Mammary epithelial cell (primary cell): ENCODE data around the gene TMEM163.

Experiments used
- CTCF ChIP-seq, 2 donors: IDR thresholded peaks in 1 of 2; conservative IDR thresholded peaks in 1 of 2; 2 replicates each; pipeline ENCODE4 v1.5.1; 2011 to 2012; ENCODE audit warnings: inconsistent platforms in 2 of 2, low read length in 2 of 2, mild to moderate bottlenecking in 2 of 2, control low read depth in 1 of 2, low read depth in 1 of 2; ENCODE audit not compliant: insufficient read depth in 1 of 2; ENCODE audit errors: extremely low read depth in 1 of 2
- EZH2 ChIP-seq: IDR thresholded peaks from 2 replicates; pipeline ENCODE4 v1.6.1; 2012; ENCODE audit warnings: low read length, inconsistent platforms, borderline replicate concordance

- TF ChIP-seq CTCF (conservative IDR thresholded peaks at IDR 0.05 in 1 of 2, IDR thresholded peaks at IDR 0.05 in 1 of 2; ENCODE audit: extremely low read depth in 1 of 2, insufficient read depth in 1 of 2, low read depth in 1 of 2, low read length in 2 of 2) = no peak
- no peak for TF ChIP-seq EZH2
Measured at GRCh38 chr2:134623796-134624195, 95.0 kb downstream of the TMEM163 start.
